SH-SY5Y (cell line): ENCODE results near the gene HTRA3.

ENCODE experiments used
- GATA2 ChIP-seq: IDR thresholded peaks from 2 replicates; pipeline ENCODE4 v1.6.1; 2011; ENCODE audit warnings: mild to moderate bottlenecking, low read depth, low read length
- GATA3 ChIP-seq: IDR thresholded peaks from 2 replicates; pipeline ENCODE4 v1.6.1; 2011; ENCODE audit warnings: low read depth, mild to moderate bottlenecking, low read length, moderate library complexity

- TF ChIP-seq GATA3 (no peak), GATA2 (no peak)
Observed at GRCh38 chr4:8355306-8355705, 85.8 kb downstream of the HTRA3 start.
